Keratinocyte (primary cell): Measurements from ENCODE around the gene SLC12A8.

ENCODE experiments used
- CTCF ChIP-seq, 3 experiments: IDR thresholded peaks in 1 of 3; conservative IDR thresholded peaks in 1 of 3; optimal IDR thresholded peaks in 1 of 3; 2 replicates in 2 of 3; 3 replicates in 1 of 3; pipeline versions ENCODE3 to v1.5.1; 2011; ENCODE audit warnings: low read length in 3 of 3, mild to moderate bottlenecking in 3 of 3, moderate library complexity in 2 of 3, control low read depth in 1 of 3, inconsistent platforms in 1 of 3; ENCODE audit not compliant: insufficient read depth in 2 of 3; ENCODE audit errors: extremely low read depth in 1 of 3
- EZH2 ChIP-seq: IDR thresholded peaks from one replicate; pipeline ENCODE4 v1.6.1; 2012; ENCODE audit warnings: inconsistent platforms, mild to moderate bottlenecking, low read length, moderate library complexity

- no peak for TF ChIP-seq CTCF (optimal IDR thresholded peaks at IDR 0.05 in 1 of 3, IDR thresholded peaks at IDR 0.05 in 1 of 3, conservative IDR thresholded peaks at IDR 0.05 in 1 of 3; ENCODE audit: extremely low read depth in 1 of 3, insufficient read depth in 2 of 3, low read length in 3 of 3)
- no peak for TF ChIP-seq EZH2
These were observed 160.6 kb downstream of the SLC12A8 start for GRCh38 chr3:125051715-125052581.
